ENCODE results near the gene ENAH.

DNA sequence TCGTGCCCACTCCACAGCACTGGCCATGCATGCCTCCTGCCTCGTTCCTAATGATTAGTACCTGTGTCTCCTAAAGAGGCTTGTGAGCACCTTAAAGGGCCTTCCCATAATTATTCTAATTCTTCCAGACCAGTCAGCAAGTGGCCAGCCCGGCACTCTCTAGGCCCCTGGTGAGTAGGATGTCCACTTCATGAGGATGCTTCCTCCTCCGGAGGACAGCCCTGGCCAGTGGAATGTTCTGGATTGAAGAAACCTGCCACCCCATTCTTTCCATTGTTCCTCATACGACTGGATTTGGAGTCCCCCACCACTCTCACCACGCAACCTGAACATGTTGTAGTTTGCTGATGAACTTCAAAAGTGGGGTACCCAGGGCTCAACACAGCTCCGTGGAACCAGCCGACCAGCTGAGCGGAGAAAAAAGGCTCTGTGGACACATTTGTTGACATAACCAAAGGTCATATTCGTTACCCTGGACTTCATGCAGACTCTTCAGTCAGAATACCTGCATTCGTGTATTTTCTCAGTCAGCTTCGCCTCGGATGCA lies 178.4 kb downstream of the ENAH start:
- TF ChIP-seq REST (IDR thresholded peaks at IDR 0.05; ENCODE audit: insufficient read depth in 1 of 2, low read depth in 2 of 2, low read length in 2 of 2) (no peak), TAF1 (IDR thresholded peaks at IDR 0.05; ENCODE audit: borderline replicate concordance, insufficient read depth, low read length) (no peak), SIN3A (IDR thresholded peaks at IDR 0.05; ENCODE audit: borderline replicate concordance, insufficient read depth, low read length) (no peak), POLR2AphosphoS5 (IDR thresholded peaks at IDR 0.05; ENCODE audit: low read depth, low read length) (no peak)
